ENCODE measurements around the gene GREB1.

The GREB1 gene

GRCh38 chr2:11644293-11644692 lies 110.4 kb downstream of the GREB1 start:
- H3K4me2 ChIP-seq = no peak overlapping the region
- no peaks in the 10 kb centered on the region for H3K79me2 ChIP-seq (ENCODE audit: insufficient read depth, low read depth)
- H4K20me1 ChIP-seq (ENCODE audit: insufficient read depth) = no peaks in the 10 kb centered on the region
- no peak overlapping the region for H3K9ac ChIP-seq
- H3K4me1 ChIP-seq (ENCODE audit: low read depth, poor library complexity, severe bottlenecking) = no peaks in the 10 kb centered on the region
- H3K4me3 ChIP-seq (IDR thresholded peaks at IDR 0.05; ENCODE audit: insufficient read depth, low read depth, low read length) = no peak overlapping the region
- H3K27ac ChIP-seq = no peak overlapping the region
- no peaks in the 10 kb centered on the region for H3K36me3 ChIP-seq (ENCODE audit: insufficient read depth)
- no peaks in the 10 kb centered on the region for H3K27me3 ChIP-seq (ENCODE audit: insufficient read depth, low read depth)
- TF ChIP-seq, protein P1, sequence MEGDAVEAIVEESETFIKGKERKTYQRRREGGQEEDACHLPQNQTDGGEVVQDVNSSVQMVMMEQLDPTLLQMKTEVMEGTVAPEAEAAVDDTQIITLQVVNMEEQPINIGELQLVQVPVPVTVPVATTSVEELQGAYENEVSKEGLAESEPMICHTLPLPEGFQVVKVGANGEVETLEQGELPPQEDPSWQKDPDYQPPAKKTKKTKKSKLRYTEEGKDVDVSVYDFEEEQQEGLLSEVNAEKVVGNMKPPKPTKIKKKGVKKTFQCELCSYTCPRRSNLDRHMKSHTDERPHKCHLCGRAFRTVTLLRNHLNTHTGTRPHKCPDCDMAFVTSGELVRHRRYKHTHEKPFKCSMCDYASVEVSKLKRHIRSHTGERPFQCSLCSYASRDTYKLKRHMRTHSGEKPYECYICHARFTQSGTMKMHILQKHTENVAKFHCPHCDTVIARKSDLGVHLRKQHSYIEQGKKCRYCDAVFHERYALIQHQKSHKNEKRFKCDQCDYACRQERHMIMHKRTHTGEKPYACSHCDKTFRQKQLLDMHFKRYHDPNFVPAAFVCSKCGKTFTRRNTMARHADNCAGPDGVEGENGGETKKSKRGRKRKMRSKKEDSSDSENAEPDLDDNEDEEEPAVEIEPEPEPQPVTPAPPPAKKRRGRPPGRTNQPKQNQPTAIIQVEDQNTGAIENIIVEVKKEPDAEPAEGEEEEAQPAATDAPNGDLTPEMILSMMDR (conservative IDR thresholded peaks at IDR 0.05; ENCODE audit: low read depth, low read length) = no peak
- H2AFZ ChIP-seq (ENCODE audit: low read depth) = no peak overlapping the region

DNA sequence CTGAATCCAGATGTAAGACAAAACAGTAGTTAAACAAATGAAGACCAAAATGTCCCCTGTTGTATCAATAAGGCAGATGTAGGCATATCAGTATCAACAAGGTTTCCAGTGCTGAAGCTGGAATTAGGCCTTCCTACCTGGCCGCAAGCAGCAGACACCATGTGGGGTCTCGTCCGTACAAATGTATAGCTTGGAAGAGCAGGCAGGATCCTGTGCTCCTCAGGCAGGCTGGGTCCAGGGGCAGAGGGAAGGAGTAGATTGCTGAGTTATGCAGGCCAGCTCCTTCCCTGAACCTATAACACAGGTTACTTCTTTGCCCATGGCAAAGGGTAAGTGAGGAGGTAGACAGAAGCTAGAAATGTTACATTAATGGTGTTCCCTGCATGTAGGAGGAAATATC lies 112.7 kb downstream of the GREB1 start:
- no peak overlapping the region for H3K4me3 ChIP-seq (IDR thresholded peaks at IDR 0.05; ENCODE audit: insufficient read depth, low read depth, low read length)
- no peaks in the 10 kb centered on the region for H3K79me2 ChIP-seq (ENCODE audit: insufficient read depth, low read depth)
- H2AFZ ChIP-seq (ENCODE audit: low read depth) = no peak overlapping the region
- H3K27ac ChIP-seq = no peak overlapping the region
- H3K4me2 ChIP-seq = no peak overlapping the region
- no peaks in the 10 kb centered on the region for H4K20me1 ChIP-seq (ENCODE audit: insufficient read depth)
- no peak overlapping the region for H3K9ac ChIP-seq
- H3K27me3 ChIP-seq (ENCODE audit: insufficient read depth, low read depth) = no peaks in the 10 kb centered on the region
- TF ChIP-seq, protein P1 (conservative IDR thresholded peaks at IDR 0.05; ENCODE audit: low read depth, low read length) = no peak
- H3K4me1 ChIP-seq (ENCODE audit: low read depth, poor library complexity, severe bottlenecking) = no peaks in the 10 kb centered on the region
- no peaks in the 10 kb centered on the region for H3K36me3 ChIP-seq (ENCODE audit: insufficient read depth)

DNA sequence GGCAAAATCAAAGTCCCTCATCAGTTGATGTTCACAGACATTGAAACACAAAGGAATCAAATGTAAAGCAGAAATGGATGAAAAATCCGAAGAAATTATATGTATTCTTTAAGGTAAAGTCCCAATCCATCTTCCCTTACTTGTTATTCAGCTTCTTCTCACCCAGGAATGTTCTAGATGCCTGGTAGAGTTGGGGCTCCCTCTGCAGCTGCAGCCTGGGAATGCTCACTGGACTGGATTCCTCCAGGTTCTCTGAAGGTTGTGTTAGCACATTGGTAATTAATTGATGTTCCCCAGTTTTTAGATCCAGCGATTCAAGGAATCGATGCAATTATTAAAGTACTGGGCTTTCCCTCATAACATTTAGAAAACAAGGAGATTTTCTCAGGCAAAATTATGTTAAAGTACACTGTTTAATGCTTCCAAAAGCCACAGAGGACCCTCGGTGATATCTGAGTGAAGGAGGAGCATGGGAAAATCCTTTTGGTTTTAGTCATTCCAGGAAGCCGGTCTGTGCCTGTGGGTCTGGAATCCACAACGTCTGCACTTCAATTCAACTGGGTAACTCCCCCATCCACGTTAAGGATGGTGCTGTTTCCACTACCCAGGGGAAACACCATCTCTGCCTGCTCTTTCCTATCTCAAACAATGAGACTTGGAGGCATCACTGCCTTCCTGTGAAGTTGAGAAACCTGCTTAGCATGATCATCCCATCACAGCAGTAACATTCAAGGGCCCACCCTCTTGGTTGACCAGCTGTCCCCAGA lies 114.2 kb downstream of the GREB1 start:
- no peaks in the 10 kb centered on the region for H3K4me1 ChIP-seq (ENCODE audit: low read depth, poor library complexity, severe bottlenecking)
- H3K9ac ChIP-seq = no peak overlapping the region
- H2AFZ ChIP-seq (ENCODE audit: low read depth) = no peak overlapping the region
- H3K4me2 ChIP-seq = no peak overlapping the region
- H3K27ac ChIP-seq = no peak overlapping the region
- H3K4me3 ChIP-seq (IDR thresholded peaks at IDR 0.05; ENCODE audit: insufficient read depth, low read depth, low read length) = no peak overlapping the region
- H3K36me3 ChIP-seq (ENCODE audit: insufficient read depth) = no peaks in the 10 kb centered on the region
- H3K79me2 ChIP-seq (ENCODE audit: insufficient read depth, low read depth) = no peaks in the 10 kb centered on the region
- no peaks in the 10 kb centered on the region for H3K27me3 ChIP-seq (ENCODE audit: insufficient read depth, low read depth)
- H4K20me1 ChIP-seq (ENCODE audit: insufficient read depth) = no peaks in the 10 kb centered on the region
- TF ChIP-seq, protein P1 (conservative IDR thresholded peaks at IDR 0.05; ENCODE audit: low read depth, low read length) = no peak

GRCh38 chr2:11649093-11649492 lies 115.2 kb downstream of the GREB1 start:
- H2AFZ ChIP-seq (ENCODE audit: low read depth) = no peak overlapping the region
- TF ChIP-seq, protein P1 (conservative IDR thresholded peaks at IDR 0.05; ENCODE audit: low read depth, low read length) = no peak

More at GRCh38 chr2:11649093-11649492, 115.2 kb downstream of the GREB1 start:
- Histone ChIP-seq H3K9ac (no peak overlapping the region), H3K4me3 (IDR thresholded peaks at IDR 0.05; ENCODE audit: insufficient read depth, low read depth, low read length) (no peak overlapping the region), H3K4me1 (ENCODE audit: low read depth, poor library complexity, severe bottlenecking) (no peaks in the 10 kb centered on the region), H3K27ac (no peak overlapping the region), H3K79me2 (ENCODE audit: insufficient read depth, low read depth) (no peaks in the 10 kb centered on the region), H3K4me2 (no peak overlapping the region), H4K20me1 (ENCODE audit: insufficient read depth) (no peaks in the 10 kb centered on the region), H3K36me3 (ENCODE audit: insufficient read depth) (no peaks in the 10 kb centered on the region), H3K27me3 (ENCODE audit: insufficient read depth, low read depth) (no peaks in the 10 kb centered on the region)

Data from KMS-11 (cell line).